Esophagus squamous epithelium (tissue), 5 donors: ENCODE data around the gene GJB1. TPM values are rescaled to one million over a fixed set of nuclear protein-coding genes. Genes with fewer than 3 reads are reported as not detected.
"Not testable (repeated sequence)": the region's sequence is repeated elsewhere in the genome, so short reads cannot be mapped to it uniquely, and the experiment has no call there.

Experiments used
- DNase-seq: peaks from one replicate; lab custom pipeline; 2025; lab: John Stamatoyannopoulos, UW
- H3K27ac ChIP-seq, 4 donors: fragments of 200-600 bp; sonication (generic); one replicate each; pipeline ENCODE4 v1.5.1; 2016 to 2019; ENCODE audit warnings: mild to moderate bottlenecking in 1 of 4
- H3K27me3 ChIP-seq, 4 donors: fragments of 200-600 bp; sonication (generic); 1 replicate in 3 of 4; 2 replicates in 1 of 4; pipeline versions ENCODE4 v1.5.1 to v1.6.0; 2017 to 2021; ENCODE audit warnings: antibody characterized with exemption in 1 of 4
- H3K36me3 ChIP-seq, 3 donors: fragments of 200-600 bp; sonication (generic); one replicate each; pipeline ENCODE4 v1.5.1; 2016 to 2019
- H3K4me1 ChIP-seq, 3 donors: fragments of 200-600 bp; sonication (generic); one replicate each; pipeline ENCODE4 v1.5.1; 2017 to 2019
- H3K4me3 ChIP-seq, 4 donors: fragments of 200-600 bp; sonication (generic); 1 replicate in 3 of 4; 2 replicates in 1 of 4; pipeline ENCODE4 v1.5.1; 2016 to 2019; ENCODE audit warnings: mild to moderate bottlenecking in 2 of 4, moderate library complexity in 1 of 4
- H3K9me3 ChIP-seq, 3 donors: fragments of 200-600 bp; sonication (generic); one replicate each; pipeline ENCODE4 v1.5.1; 2016 to 2019
- CTCF ChIP-seq, 6 experiments: fragments of 450-650 bp in 4 of 6; fragments of 200-600 bp in 2 of 6; sonication (generic) in 2 of 6; IDR thresholded peaks; one replicate each; pipeline ENCODE4 v1.5.1; 2016 to 2019; ENCODE audit warnings: antibody characterized with exemption in 6 of 6, mild to moderate bottlenecking in 4 of 6, moderate library complexity in 4 of 6
- WGBS, 2 donors: methylation state at CpG; one replicate each; pipeline ENCODE4 v1.1.5; 2018; 5-methylcytosine and 5-hydroxymethylcytosine counted together
- intact Hi-C: fragments of 100-400 bp; cut with DNase I; formaldehyde crosslinking; loops from one replicate; pipeline ENCODE4 v1.15.0; 2022
- total RNA-seq, 4 donors: library from RNA; depleted of rRNA; stranded (reverse); fragments of >200 nt; gene quantifications; one replicate each; pipeline ENCODE4 v1.1.0, GENCODE V29; 2016
- donor health status: DM: yes; HTN: yes; CAD: no.

Gene GJB1
- total RNA-seq, 4 donors from 2014 or later, result 0.19 to 0.32 TPM; not detected in 2

- Histone ChIP-seq H3K27me3 (no peaks in the 10 kb centered on the region), H3K4me1 (no peaks in the 10 kb centered on the region), H3K4me3 (no peak overlapping the region), H3K36me3 (no peaks in the 10 kb centered on the region), H3K9me3 (peaks cover 0 to 6% (median 0%) of the 10 kb centered on the region in 3 donors), H3K27ac (no peak overlapping the region)
- 100% methylated on average over 1 to 2 of the region's 19 CpGs for WGBS, 2 donors
- TF ChIP-seq CTCF (IDR thresholded peaks at IDR 0.05), result no peak
- intact Hi-C loops, result no loop called here
- no peak for DNase-seq
Observed at GRCh38 chrX:71269801-71270395, 46.9 kb downstream of the GJB1 start.

GRCh38 chrX:71272313-71272712, 49.3 kb downstream of the GJB1 start:
- 63 to 67% methylated on average over 1 to 2 of the region's 2 CpGs for WGBS, 2 donors
- H3K27me3 ChIP-seq, H3K9me3 ChIP-seq, H3K36me3 ChIP-seq, H3K27ac ChIP-seq, H3K4me3 ChIP-seq, H3K4me1 ChIP-seq, intact Hi-C loops, DNase-seq: not testable (repeated sequence)

Other genes starting within 250 kb of the GJB1 start
- 10 to 100 TPM; 39.6 to 54.1 (median 43.7) TPM for gene SNX12, start 154.9 kb upstream of the GJB1 start, total RNA-seq
- 10 to 100 TPM in 2 of 4 donors, 1 to 10 TPM in 2; 4.8 to 17.7 (median 13.2) TPM for gene FOXO4, start 127.4 kb upstream of the GJB1 start, total RNA-seq
- not detected for gene CXorf65, start 116.5 kb upstream of the GJB1 start, total RNA-seq
- gene IL2RG, start 111.6 kb upstream of the GJB1 start, total RNA-seq, result 10 to 100 TPM in 2 of 4 donors, 1 to 10 TPM in 2; 4.3 to 15.5 (median 8.8) TPM
- 10 to 100 TPM; 19.9 to 34.0 (median 24.3) TPM for gene MED12, start 104.6 kb upstream of the GJB1 start, total RNA-seq
- under 1 TPM in 3 of 4 donors, not detected in 1; 0.21 to 0.38 (median 0.23) TPM for gene NLGN3, start 78.4 kb upstream of the GJB1 start, total RNA-seq
- gene ZMYM3, start 30.9 kb downstream of the GJB1 start, total RNA-seq, result 10 to 100 TPM in 1 of 4 donors, 1 to 10 TPM in 3; 5.7 to 10.9 (median 8.3) TPM
- gene NONO, start 60.4 kb downstream of the GJB1 start, total RNA-seq, result 100 to 1,000 TPM; 126 to 227 (median 187) TPM
- gene ITGB1BP2, start 78.5 kb downstream of the GJB1 start, total RNA-seq, result 1 to 10 TPM; 1.9 to 3.9 (median 2.2) TPM
- 10 to 100 TPM; 18.6 to 54.2 (median 22.6) TPM for gene TAF1, start 143.1 kb downstream of the GJB1 start, total RNA-seq